HG03159 (cell line): ENCODE results near the gene CEACAM18.
"Not testable (repeated sequence)": the region's sequence is repeated elsewhere in the genome, so short reads cannot be mapped to it uniquely, and the experiment has no call there.

Experiments used
- ATAC-seq: cut with Tn5 transposase; IDR thresholded peaks from one replicate; pipeline ENCODE4 v1.9.1; 2021; ENCODE audit warnings: mild to moderate bottlenecking, moderate library complexity; ENCODE audit not compliant: unreplicated experiment

The CEACAM18 gene

GRCh38 chr19:51478381-51479234 is at the start of gene CEACAM18:
Gene CEACAM18 (plus strand): TSS chr19:51478539.
- ATAC-seq: no peak

DNA sequence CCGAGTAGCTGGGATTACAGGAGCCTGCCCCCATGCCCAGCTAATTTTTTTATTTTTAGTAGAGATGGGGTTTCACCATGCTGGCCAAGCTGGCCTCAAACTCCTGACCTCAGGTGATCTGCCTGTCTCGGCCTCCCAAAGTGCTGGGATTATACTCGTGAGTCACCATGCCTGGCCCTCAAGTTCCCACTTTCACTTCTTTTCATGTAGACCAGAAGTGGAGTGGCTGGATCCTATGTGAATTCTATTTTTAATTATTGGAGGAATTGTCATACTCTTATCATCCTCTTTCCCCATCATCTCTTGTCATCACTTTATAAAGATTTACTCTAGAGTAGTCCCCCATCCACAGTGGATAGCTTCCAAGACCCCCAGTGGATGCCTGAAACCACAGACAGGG is 48.1 kb upstream of the CEACAM18 start:
- no peak for ATAC-seq

DNA sequence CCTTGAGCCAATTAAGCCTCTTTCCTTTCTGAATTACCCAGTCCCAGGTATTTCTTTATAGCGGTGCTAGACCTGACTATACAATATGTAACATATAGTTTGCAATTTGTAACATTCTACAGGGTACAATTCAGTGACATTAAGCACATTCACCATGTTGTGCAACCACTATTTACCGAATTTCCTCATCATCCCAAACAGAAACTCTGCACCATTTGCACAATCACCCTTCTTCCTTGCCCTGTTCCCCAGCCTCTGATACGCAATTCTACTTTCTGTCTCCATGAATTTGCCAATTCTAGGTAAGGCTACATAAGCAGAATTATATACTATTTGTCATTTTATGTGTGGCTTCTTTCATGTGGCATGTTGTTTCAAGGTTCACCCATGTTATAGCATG is 47.2 kb upstream of the CEACAM18 start:
- no peak for ATAC-seq

DNA sequence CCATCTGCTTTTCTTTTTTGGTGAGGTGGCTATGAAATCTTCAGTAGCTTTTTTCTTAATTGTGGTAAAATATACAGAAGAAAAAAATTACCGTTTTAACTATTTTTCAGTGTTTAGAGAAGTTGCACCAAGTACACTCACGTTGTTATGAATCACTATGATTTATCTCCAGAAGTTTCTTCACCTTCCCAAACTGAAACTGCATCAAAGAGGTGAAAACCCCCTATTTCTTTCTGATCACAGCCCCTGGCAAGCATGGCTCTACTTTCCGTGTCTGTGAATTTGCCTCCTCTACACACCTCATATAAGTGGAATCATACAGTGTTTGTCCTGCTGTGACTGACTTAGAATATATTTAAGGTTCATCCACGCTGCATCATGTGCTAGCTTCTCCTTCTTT is 45.3 kb upstream of the CEACAM18 start:
- no peak for ATAC-seq

GRCh38 chr19:51434456-51434855 is 43.9 kb upstream of the CEACAM18 start:
- no peak for ATAC-seq

GRCh38 chr19:51439021-51439465 is 39.3 kb upstream of the CEACAM18 start:
- no peak for ATAC-seq

DNA sequence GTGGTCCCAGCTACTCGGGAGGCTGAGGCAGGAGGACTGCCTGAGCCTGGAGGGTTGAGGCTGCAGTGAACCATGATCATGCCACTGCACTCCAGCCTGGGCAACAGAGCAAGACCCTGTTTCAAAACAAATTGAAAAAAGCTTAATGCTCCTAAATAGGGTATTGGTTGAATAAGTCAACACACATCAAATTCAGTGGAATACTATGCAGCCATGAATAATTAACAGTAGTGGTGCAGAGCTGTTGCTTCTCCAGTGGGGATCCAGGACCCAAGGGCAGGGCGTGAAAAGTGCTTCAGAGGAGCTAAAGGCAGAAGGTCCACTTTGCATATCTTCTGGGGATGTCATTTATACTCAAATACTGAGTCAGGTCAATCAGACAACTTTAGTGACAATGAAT is 38.3 kb upstream of the CEACAM18 start:
- no peak for ATAC-seq

GRCh38 chr19:51440846-51441409 is 37.4 kb upstream of the CEACAM18 start:
- no peak for ATAC-seq

- peak; percentile 92 for ATAC-seq
Observed at GRCh38 chr19:51441410-51442390, 36.6 kb upstream of the CEACAM18 start.

DNA sequence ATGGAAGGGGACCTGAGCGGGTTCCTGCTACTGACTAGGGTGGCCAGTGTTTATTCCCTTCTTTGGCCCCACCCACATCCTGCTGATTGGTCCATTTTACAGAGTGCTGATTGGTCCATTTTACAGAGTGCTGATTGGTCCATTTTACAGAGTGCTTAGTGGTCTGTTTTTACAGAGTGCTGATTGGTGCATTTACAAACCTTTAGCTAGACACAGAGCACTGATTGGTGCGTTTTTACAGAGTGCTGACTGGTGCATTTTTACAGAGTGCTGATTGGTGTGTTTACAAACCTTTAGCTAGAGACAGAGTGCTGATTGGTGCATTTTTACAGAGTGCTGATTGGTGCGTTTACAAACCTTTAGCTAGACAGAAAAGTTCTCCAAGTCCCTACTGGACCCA is 30.8 kb upstream of the CEACAM18 start:
- ATAC-seq: not testable (repeated sequence)

- ATAC-seq: no peak
Observed at GRCh38 chr19:51448011-51448410, 30.3 kb upstream of the CEACAM18 start.

DNA sequence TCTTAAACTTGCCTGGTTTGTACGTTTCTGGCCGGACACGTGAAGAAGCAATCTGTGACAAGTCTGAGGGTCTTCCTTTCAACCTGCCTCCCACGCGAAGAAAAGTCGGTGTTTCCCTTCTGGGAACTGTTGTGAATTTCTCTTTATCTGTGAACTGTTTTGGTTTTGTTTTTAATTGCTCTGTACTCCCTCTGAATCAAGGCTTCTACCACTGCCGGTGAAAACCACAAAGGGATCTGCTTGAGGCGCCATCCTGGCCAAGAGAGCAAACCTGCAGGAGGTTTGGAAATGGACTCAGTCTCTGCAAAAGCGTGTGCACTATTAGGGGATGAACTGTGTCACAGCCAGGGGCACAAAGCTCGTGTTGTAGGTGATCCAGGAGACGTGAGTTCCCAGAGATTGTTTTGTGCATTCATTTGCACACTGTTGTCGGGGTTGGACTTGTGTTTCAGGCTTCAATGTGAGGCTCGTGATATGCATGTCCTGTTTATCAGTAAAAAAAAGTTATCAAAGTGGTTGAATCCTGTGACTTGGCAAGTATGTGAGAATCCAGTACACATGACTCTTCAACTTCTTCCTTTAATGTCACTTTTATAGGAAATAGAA is 29.8 kb upstream of the CEACAM18 start:
- ATAC-seq: no peak

DNA sequence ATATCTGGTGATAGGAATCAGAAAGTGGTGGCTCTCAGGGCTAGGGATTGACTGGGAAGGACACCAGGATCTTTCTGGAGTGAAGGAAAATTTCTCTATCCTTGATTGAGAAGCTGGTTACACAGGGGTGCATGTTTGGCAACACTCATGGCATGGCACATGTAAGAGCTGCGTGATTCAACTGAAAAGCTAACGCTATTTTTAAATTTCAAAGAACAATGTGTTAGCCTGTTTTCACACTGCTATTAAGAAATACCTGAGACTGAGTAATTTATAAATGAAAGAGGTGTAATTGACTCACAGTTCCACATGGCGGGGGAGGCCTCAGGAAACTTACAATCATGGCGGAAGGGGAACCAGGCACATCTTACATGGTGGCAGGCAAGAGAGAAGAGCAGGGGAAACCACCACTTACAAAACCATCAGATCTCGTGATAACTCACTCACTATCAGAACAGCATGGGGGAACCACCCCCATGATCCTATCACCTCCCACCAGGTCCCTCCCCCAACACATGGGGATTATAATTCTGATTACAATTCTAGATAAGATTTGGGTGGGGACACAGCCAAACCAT is 27.5 kb upstream of the CEACAM18 start:
- no peak for ATAC-seq

DNA sequence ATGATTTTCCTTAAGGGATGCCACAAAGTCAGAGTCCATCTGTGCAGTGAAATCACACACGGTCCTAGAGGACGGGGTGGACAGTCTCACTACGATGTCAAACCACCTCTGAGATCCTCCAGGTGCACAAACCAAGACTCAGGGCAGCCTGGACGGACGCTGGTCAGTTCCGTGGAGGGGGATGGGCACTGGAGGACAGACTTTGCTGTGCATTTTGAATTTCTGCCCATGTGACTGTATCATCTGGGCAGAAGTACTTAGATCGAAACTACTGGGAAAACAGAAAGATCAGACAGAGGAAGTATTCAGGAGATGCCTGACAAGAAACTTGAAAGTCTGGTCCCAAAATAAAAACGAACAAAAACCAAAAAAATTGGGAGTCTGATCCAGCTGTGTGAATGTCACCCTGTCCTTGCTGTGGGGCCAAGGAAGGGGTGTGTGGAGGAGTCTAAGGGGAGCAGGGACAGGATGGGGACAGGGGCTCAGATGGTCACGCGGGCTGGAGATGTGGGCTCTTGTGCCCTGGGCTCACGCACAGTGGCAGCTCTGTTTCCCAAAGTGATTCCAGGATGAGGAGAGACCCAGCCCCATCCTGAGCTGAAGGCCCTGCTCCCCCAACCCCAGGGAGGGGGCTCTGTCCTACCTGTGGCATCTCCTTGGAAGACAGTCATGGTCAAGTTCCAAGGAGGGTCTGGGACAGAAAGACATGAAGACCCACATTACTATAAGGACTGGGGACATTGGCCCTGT is 21.6 kb upstream of the CEACAM18 start:
- ATAC-seq: no peak

DNA sequence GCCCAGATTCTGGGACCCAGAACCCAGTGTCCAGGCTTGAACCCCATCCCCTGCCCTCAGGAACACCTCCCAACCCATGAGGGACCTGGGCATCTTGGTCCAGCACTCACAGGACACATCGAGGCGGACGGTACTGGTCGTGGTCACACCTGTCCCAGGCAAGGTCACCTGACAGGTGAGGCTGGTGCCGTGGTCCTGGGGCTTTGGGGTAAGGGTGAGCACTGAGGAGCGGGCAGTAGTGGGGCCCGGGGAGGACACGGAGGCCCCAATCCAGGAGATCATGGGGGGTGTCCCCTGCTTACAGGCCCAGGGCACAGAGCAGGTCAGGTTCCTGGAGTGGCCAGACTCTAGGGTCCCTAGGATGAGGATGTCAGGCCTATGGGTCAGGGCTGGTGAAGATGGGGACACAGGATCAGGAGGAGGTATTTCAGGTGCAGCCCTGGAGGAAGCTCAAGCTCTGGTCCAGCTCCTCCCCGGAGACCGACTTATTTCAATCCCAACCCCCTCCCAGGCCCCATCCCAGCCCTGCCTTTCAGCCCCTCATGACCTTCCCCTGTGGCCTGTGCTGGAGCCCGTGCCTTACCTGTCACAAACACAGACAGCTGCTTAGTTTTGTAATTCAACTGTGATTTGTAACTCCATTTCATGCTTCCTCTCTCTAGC is 20.9 kb upstream of the CEACAM18 start:
- no peak for ATAC-seq

DNA sequence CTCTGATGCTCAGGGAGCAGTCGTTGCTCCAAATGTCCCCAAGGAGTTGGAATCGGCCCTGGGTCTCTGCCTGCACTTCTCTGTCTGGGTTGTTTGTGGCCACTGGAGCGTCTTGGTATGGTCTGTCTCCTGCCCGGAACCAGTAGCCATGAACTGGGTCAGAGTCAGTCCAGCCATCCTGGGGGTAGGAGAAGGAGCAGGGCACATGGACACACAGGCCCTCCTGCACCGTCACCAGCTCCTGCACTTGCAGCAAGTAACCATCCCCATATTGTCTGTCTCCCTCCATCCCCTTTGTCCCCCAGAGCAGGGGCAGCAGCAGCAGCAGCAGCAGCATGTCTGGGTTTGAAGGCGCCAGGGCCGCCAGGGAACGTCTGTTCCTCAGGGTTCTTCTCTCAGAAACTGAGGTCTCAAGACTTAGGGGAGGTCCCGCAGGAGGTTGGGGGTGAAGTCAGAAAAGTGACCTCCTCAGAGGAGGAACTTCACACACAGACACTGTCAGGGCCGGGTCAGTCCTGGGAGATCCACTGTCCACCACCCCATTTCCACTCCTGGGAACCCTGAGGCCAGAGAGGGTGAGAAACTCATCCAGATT is 20.2 kb upstream of the CEACAM18 start, which contains the start of gene SIGLEC8:
Gene SIGLEC8, minus strand, starts transcription at position 404 of the 595 bp plus-strand sequence. Its CDS starts 67 bp downstream, at position 337.
- no peak for ATAC-seq

GRCh38 chr19:51458899-51459505 is 19.3 kb upstream of the CEACAM18 start:
- ATAC-seq: no peak
